Stomach (tissue), 4 donors: ENCODE measurements around the gene ITGB3BP.

Experiments used
- EP300 ChIP-seq: sonication (generic); formaldehyde crosslinking; IDR thresholded peaks from one replicate; pipeline ENCODE4 v1.6.1; 2017; ENCODE audit warnings: antibody characterized with exemption
- POLR2A ChIP-seq, 4 donors: fragments of 450-650 bp; IDR thresholded peaks; one replicate each; pipeline ENCODE4 v1.6.1; 2016; ENCODE audit warnings: antibody characterized with exemption in 4 of 4, control low read depth in 2 of 4, mild to moderate bottlenecking in 1 of 4, moderate library complexity in 1 of 4
- TF ChIP-seq, protein P1 (sequence below), 7 experiments: fragments of 450-650 bp in 4 of 7; fragments of 200-600 bp in 3 of 7; sonication (generic) in 3 of 7; IDR thresholded peaks; one replicate each; pipeline ENCODE4 v1.5.1; 2016 to 2019; ENCODE audit warnings: antibody characterized with exemption in 7 of 7, control low read depth in 2 of 7, mild to moderate bottlenecking in 1 of 7

DNA sequence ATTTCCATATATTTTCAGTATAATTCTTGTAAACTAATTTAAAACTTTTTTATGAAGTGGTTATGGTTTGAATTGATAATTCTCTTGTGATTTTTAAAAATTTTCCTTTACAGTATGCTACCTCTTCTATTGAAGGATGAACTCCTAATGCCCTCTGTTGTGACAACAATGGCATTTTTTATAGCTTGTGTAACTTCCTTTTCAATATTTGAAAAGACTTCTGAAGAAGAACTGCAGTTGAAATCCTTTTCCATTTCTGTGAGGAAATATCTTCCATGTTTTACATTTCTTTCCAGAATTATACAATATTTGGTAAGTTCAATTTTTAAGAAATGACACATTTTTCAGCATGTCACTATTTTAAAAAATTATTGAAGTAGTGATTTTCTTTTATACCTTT, 94.2 kb downstream of the ITGB3BP start:
- TF ChIP-seq, protein P1, sequence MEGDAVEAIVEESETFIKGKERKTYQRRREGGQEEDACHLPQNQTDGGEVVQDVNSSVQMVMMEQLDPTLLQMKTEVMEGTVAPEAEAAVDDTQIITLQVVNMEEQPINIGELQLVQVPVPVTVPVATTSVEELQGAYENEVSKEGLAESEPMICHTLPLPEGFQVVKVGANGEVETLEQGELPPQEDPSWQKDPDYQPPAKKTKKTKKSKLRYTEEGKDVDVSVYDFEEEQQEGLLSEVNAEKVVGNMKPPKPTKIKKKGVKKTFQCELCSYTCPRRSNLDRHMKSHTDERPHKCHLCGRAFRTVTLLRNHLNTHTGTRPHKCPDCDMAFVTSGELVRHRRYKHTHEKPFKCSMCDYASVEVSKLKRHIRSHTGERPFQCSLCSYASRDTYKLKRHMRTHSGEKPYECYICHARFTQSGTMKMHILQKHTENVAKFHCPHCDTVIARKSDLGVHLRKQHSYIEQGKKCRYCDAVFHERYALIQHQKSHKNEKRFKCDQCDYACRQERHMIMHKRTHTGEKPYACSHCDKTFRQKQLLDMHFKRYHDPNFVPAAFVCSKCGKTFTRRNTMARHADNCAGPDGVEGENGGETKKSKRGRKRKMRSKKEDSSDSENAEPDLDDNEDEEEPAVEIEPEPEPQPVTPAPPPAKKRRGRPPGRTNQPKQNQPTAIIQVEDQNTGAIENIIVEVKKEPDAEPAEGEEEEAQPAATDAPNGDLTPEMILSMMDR (IDR thresholded peaks at IDR 0.05), result no peak
- TF ChIP-seq POLR2A (IDR thresholded peaks at IDR 0.05) (no peak), EP300 (no peak)
